CD4-positive, alpha-beta T cell (primary cell): ENCODE measurements around the gene TIMM17A. TPM values are rescaled to one million over a fixed set of nuclear protein-coding genes. Genes with fewer than 3 reads are reported as not detected.
"Not testable (repeated sequence)": the region's sequence is repeated elsewhere in the genome, so short reads cannot be mapped to it uniquely, and the experiment has no call there.

Experiments
- ATAC-seq: fragments of 200-7000 bp; cut with Tn5 transposase; one replicate; pipeline ENCODE4 v1.10.0; 2022; ENCODE audit warnings: mild to moderate bottlenecking; ENCODE audit not compliant: poor library complexity
- CTCF ChIA-PET: fragments of 350-600 bp; sonication (Branson Sonifier 250); formaldehyde crosslinking; loops from one replicate; lab custom pipeline; 2021; ENCODE audit warnings: antibody characterized with exemption, inconsistent platforms; lab: Charles Lee
- POLR2A ChIA-PET: fragments of 350-600 bp; sonication (Branson Sonifier 250); formaldehyde crosslinking; loops from one replicate; lab custom pipeline; 2021; ENCODE audit warnings: antibody characterized with exemption, inconsistent platforms; lab: Charles Lee
- DNase-seq, 14 experiments: peaks; one replicate each; pipeline ENCODE4 v3.0.0-alpha.2; 2013 to 2020; ENCODE audit warnings: mixed read lengths in 2 of 14
- H3K27ac ChIP-seq, 2 donors: one replicate each; pipeline versions ENCODE4 v1.5.1 to v1.7.0; 2013; ENCODE audit warnings: low read length in 2 of 2, low read depth in 1 of 2, mild to moderate bottlenecking in 1 of 2
- H3K27me3 ChIP-seq, 2 experiments: 1 replicate in 1 of 2; 2 replicates in 1 of 2; pipeline versions ENCODE4 v1.6.1 to v1.7.0; 2013; ENCODE audit warnings: low read length in 2 of 2, control low read depth in 1 of 2, mild to moderate bottlenecking in 1 of 2, moderate library complexity in 1 of 2; ENCODE audit not compliant: insufficient read depth in 2 of 2, control insufficient read depth in 1 of 2
- H3K36me3 ChIP-seq: one replicate; pipeline ENCODE4 v1.6.1; 2013; ENCODE audit warnings: low read length, control low read depth; ENCODE audit not compliant: insufficient read depth
- H3K4me1 ChIP-seq: one replicate; pipeline ENCODE4 v1.6.1; 2013; ENCODE audit warnings: low read length, control low read depth; ENCODE audit not compliant: insufficient read depth
- H3K4me3 ChIP-seq: one replicate; pipeline ENCODE4 v1.5.1; 2013; ENCODE audit warnings: mild to moderate bottlenecking, low read length, moderate library complexity
- H3K9me3 ChIP-seq, 2 experiments: 1 replicate in 1 of 2; 2 replicates in 1 of 2; pipeline versions ENCODE4 v1.6.1 to v1.7.0; 2013; ENCODE audit warnings: low read length in 2 of 2, mild to moderate bottlenecking in 2 of 2, control low read depth in 1 of 2, moderate library complexity in 1 of 2; ENCODE audit not compliant: control insufficient read depth in 1 of 2, insufficient read depth in 1 of 2
- H3K27ac Mint-ChIP-seq: one replicate; pipeline ENCODE4 v1.8.0; 2020; ENCODE audit warnings: mixed read lengths
- H3K27me3 Mint-ChIP-seq: one replicate; pipeline ENCODE4 v1.8.0; 2021; ENCODE audit warnings: mixed read lengths
- H3K36me3 Mint-ChIP-seq: one replicate; pipeline ENCODE4 v1.8.0; 2021; ENCODE audit warnings: low read depth, mixed read lengths
- H3K4me1 Mint-ChIP-seq: one replicate; pipeline ENCODE4 v1.8.0; 2021; ENCODE audit warnings: low read depth, mixed read lengths
- H3K4me3 Mint-ChIP-seq: one replicate; pipeline ENCODE4 v1.8.0; 2020; ENCODE audit warnings: mild to moderate bottlenecking, mixed read lengths
- H3K9me3 Mint-ChIP-seq: one replicate; pipeline ENCODE4 v1.8.0; 2020; ENCODE audit warnings: mixed read lengths
- CTCF ChIP-seq: fragments of 200-600 bp; IDR thresholded peaks from one replicate; pipeline ENCODE4 v1.8.0; 2022; ENCODE audit warnings: antibody characterized with exemption, mild to moderate bottlenecking
- intact Hi-C, 2 experiments: fragments of 100-400 bp; cut with DNase I in 1 of 2; cut with micrococcal nuclease in 1 of 2; formaldehyde crosslinking; loops; one replicate each; pipeline versions ENCODE4 v1.15.1 to v1.9.0; 2023 to 2025; cut with DNase I, micrococcal nuclease
- microRNA-seq: library from miRNA; unstranded; fragments of <30 nt; microRNA quantifications from one replicate; pipeline ENCODE4 v1.2.0, GENCODE V29; 2021; ENCODE audit warnings: borderline microRNAs expressed, borderline replicate concordance
- total RNA-seq, 174 experiments: library from RNA in 2 of 174; stranded (reverse) in 2 of 174; gene quantifications; one replicate each; pipeline ENCODE4 v1.2.3 and lab custom pipeline; 2021 to 2026

TIMM17A gene
- total RNA-seq, 2 experiments from 2014 or later, result 46.2 to 49.6 TPM

DNA sequence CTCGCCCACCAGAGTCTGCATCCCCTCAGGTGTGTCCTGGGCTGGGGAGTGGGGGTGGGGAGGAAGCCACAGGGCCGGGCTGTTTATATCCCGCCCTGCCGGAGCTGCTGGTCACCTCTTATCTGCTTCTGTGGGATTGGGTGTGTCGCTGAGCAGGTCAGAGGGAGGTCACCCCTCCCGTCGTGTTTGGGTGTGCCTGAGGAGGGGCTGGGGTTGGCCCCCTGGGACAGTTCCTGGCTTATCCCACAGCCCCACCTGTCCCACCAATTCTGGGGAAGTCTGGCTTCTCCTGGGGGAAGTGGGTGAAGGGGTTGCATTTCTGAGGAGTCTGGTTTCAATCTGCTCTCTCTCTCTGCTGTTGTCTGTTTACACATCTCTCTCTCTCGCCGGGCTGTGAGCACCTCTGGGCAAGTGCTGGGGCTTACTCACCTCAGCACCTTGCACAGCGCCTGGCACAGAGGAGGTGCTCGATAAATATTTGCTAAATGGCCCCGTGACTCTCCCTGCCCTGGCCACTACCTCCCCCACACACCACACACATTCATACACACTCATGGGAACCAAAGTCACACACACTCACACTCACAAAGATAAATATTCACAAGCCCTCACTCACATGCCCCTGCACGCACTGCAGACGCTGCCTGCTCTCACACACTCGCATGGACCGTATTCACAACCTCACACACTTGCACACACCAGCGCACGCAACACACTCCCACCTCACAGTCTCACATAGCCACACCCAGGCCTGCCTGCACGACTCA is 63.3 kb downstream of the TIMM17A start:
- Mint-ChIP-seq H3K27ac (no peak overlapping the region), H3K36me3 (no peaks in the 10 kb centered on the region), H3K9me3 (no peaks in the 10 kb centered on the region), H3K27me3 (peaks cover 30% of the 10 kb centered on the region), H3K4me3 (no peak overlapping the region), H3K4me1 (no peaks in the 10 kb centered on the region)
- ChIA-PET POLR2A (no interaction called here), CTCF (no interaction called here)
- H3K4me1 ChIP-seq, result no peaks in the 10 kb centered on the region
- no peak overlapping the region for H3K4me3 ChIP-seq
- DNase-seq (no peak), ATAC-seq (no peak)
- no peak overlapping the region for H3K27ac ChIP-seq
- H3K27me3 ChIP-seq, result peaks cover 0 to 4% of the 10 kb centered on the region in 2 experiments
- intact Hi-C loops, result no loop called here
- H3K9me3 ChIP-seq, result no peaks in the 10 kb centered on the region
- no peaks in the 10 kb centered on the region for H3K36me3 ChIP-seq
- TF ChIP-seq CTCF, result no peak

- H3K27me3 ChIP-seq, H3K36me3 ChIP-seq, H3K4me3 ChIP-seq, H3K9me3 Mint-ChIP-seq, H3K4me3 Mint-ChIP-seq, POLR2A ChIA-PET, H3K9me3 ChIP-seq, intact Hi-C loops, CTCF ChIA-PET, ATAC-seq, H3K4me1 ChIP-seq, H3K27ac Mint-ChIP-seq, H3K36me3 Mint-ChIP-seq, H3K4me1 Mint-ChIP-seq, H3K27ac ChIP-seq, DNase-seq: not testable (repeated sequence)
- H3K27me3 Mint-ChIP-seq, result peaks cover 30% of the 10 kb centered on the region
Measured at GRCh38 chr1:202019235-202019558, 63.9 kb downstream of the TIMM17A start.

Small RNAs within 50 kb of the gene (microRNA-seq; reads per million reads assigned to microRNA genes)
- gene MIR6740, result not detected

Other genes with a start within 250 kb of the TIMM17A start
- 10 to 100 TPM; 17.1 to 20.1 TPM for gene IPO9, start 126.3 kb upstream of the TIMM17A start, total RNA-seq
- under 1 TPM in 1 of 2 experiments, not detected in 1; 0.19 TPM for gene SHISA4, start 66.6 kb upstream of the TIMM17A start, total RNA-seq
- gene LMOD1, start 9.0 kb upstream of the TIMM17A start, total RNA-seq, result not detected
- gene RNPEP, start 27.1 kb downstream of the TIMM17A start, total RNA-seq, result 10 to 100 TPM; 19.9 to 20.8 TPM
- gene ELF3, start 55.1 kb downstream of the TIMM17A start, total RNA-seq, result 1 to 10 TPM; 2.0 to 2.7 TPM
- not detected for gene GPR37L1, start 167.4 kb downstream of the TIMM17A start, total RNA-seq
- gene ARL8A, start 189.2 kb downstream of the TIMM17A start, total RNA-seq, result 10 to 100 TPM; 73.5 to 73.8 TPM
- gene PTPN7, start 205.1 kb downstream of the TIMM17A start, total RNA-seq, result 100 to 1,000 TPM; 144 to 145 TPM
- gene LGR6, start 238.3 kb downstream of the TIMM17A start, total RNA-seq, result under 1 TPM; 0.19 to 0.45 TPM